CD4-positive, alpha-beta T cell treated with Interleukin-17A for 4 hours (primary cell): ENCODE data around the gene ANKDD1A.

Source experiments
- DNase-seq: peaks from one replicate; pipeline ENCODE4 v3.0.0-alpha.2; 2020; ENCODE audit warnings: mixed read lengths

Gene ANKDD1A

GRCh38 chr15:64896371-64897069 is 15.2 kb upstream of the ANKDD1A start:
- DNase-seq: no peak

- no peak for DNase-seq
Measured at GRCh38 chr15:64897345-64897985, 14.2 kb upstream of the ANKDD1A start.

- DNase-seq: no peak
Measured at GRCh38 chr15:64898406-64898805, 13.3 kb upstream of the ANKDD1A start.

- no peak for DNase-seq
Measured at GRCh38 chr15:64901141-64901540, 10.6 kb upstream of the ANKDD1A start.

GRCh38 chr15:64901914-64902313 is 9.8 kb upstream of the ANKDD1A start:
- DNase-seq: peak; percentile 21

- DNase-seq: no peak
Measured at GRCh38 chr15:64902863-64903262, 8.8 kb upstream of the ANKDD1A start.

- DNase-seq: no peak
Measured at GRCh38 chr15:64903326-64903950, 8.3 kb upstream of the ANKDD1A start.

GRCh38 chr15:64904189-64904588 is 7.5 kb upstream of the ANKDD1A start:
- DNase-seq: no peak

GRCh38 chr15:64905119-64905831 is 6.4 kb upstream of the ANKDD1A start:
- peak; percentile 87 for DNase-seq

- no peak for DNase-seq
Measured at GRCh38 chr15:64905941-64906340, 5.8 kb upstream of the ANKDD1A start.

- DNase-seq: no peak
Measured at GRCh38 chr15:64906402-64906801, 5.3 kb upstream of the ANKDD1A start.

- DNase-seq: no peak
Measured at GRCh38 chr15:64907991-64908390, 3.7 kb upstream of the ANKDD1A start.

- no peak for DNase-seq
Measured at GRCh38 chr15:64909546-64909945, 2.2 kb upstream of the ANKDD1A start.

- no peak for DNase-seq
Measured at GRCh38 chr15:64912379-64913325, 950 bp downstream of the ANKDD1A start.

GRCh38 chr15:64915518-64916227 is 4.0 kb downstream of the ANKDD1A start:
- no peak for DNase-seq

GRCh38 chr15:64916365-64916764 is 4.7 kb downstream of the ANKDD1A start:
- no peak for DNase-seq

- DNase-seq: no peak
Measured at GRCh38 chr15:64917211-64917610, 5.5 kb downstream of the ANKDD1A start.

- DNase-seq: no peak
Measured at GRCh38 chr15:64919721-64920120, 8.0 kb downstream of the ANKDD1A start.

GRCh38 chr15:64921711-64922110 is 10.0 kb downstream of the ANKDD1A start:
- DNase-seq: no peak

GRCh38 chr15:64923546-64923945 is 11.8 kb downstream of the ANKDD1A start:
- no peak for DNase-seq
